AG04450 (cell line): ENCODE measurements around the gene CNIH1. TPM values are rescaled to one million over a fixed set of nuclear protein-coding genes. Genes with fewer than 3 reads are reported as not detected.

Experiments
- CTCF ChIA-PET: fragments of 300-600, 350-600 bp; formaldehyde crosslinking; extraction: SDS; loops from one replicate; lab custom pipeline; 2022; ENCODE audit warnings: antibody characterized with exemption, inconsistent platforms; lab: Charles Lee
- POLR2A ChIA-PET: fragments of 350-600 bp; formaldehyde crosslinking; extraction: SDS; loops from one replicate; lab custom pipeline; 2021; ENCODE audit warnings: antibody characterized with exemption, inconsistent platforms; lab: Yijun Ruan, JAX
- DNase-seq: peaks from one replicate; pipeline ENCODE4 v3.0.0-alpha.2; 2011; ENCODE audit warnings: low read depth, low spot score
- H3K27ac ChIP-seq: one replicate; pipeline ENCODE4 v1.5.1; 2012; ENCODE audit warnings: low read depth, low read length, control low read depth
- H3K27me3 ChIP-seq: one replicate; pipeline ENCODE4 v1.6.0; 2012; ENCODE audit warnings: low read length; ENCODE audit not compliant: control insufficient read depth, insufficient read depth
- H3K4me3 ChIP-seq: 2 replicates; pipeline ENCODE4 v1.5.1; 2011; ENCODE audit warnings: mild to moderate bottlenecking, low read depth, low read length, control low read depth
- H3K9me3 ChIP-seq: 2 replicates; pipeline ENCODE4 v1.5.1; 2012; ENCODE audit warnings: low read length; ENCODE audit not compliant: control insufficient read depth, insufficient read depth
- polyA plus RNA-seq: library from polyadenylated mRNA; depleted of rRNA; stranded (reverse); fragments of >200 nt; gene quantifications from 2 replicates; pipeline ENCODE4 v1.2.3, GENCODE V29; 2011
- TF ChIP-seq, protein P1 (sequence below): IDR thresholded peaks from 2 replicates; pipeline ENCODE4 v1.5.1; 2011; ENCODE audit warnings: low read depth, low read length, control low read depth, inconsistent platforms

CNIH1 gene
- polyA plus RNA-seq, 1 experiment: 254 TPM

DNA sequence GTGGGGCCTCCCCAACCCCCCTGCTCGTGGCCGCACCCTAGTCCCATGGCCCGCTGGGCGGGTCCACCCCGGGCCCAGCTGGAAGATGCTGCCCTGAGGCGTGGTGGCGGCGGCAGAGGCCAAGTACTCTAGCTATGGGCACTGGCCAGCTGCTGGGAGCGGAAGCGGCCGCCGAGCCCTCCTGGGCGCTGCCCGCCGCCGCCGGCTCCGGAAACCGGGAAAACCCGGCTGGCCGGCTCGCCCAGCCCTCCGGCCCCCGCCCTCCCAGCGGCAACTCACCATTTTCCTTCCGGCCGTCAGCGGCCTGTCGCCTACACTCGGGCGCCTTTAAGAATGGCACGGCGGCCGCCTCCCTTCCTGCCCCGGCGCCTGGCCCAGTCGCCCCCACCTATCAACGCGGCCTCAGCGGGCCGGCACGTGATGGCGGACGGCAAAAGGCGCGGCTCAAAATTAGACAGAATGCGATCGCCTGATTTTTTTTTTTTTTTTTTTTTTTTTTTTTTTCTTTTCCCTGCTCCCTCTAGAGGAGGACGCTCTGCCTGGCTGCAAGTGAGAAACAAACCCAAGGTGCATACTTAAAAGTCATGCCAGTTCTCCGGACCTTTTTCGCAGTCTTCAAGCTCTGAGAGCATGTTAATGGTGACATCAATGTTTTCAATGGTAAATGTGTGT is 47.6 kb upstream of the CNIH1 start, which contains the start of gene GMFB:
Gene GMFB, minus strand, starts transcription at position 335 of the 672 bp plus-strand sequence. Its CDS starts 53 bp downstream, at position 282.
- Histone ChIP-seq H3K27me3 (peaks cover 5% of the 10 kb centered on the region), H3K9me3 (no peaks in the 10 kb centered on the region), H3K4me3 (peak within 1 kb of the TSS; percentile 91), H3K27ac (peak within 1 kb of the TSS; percentile 93)
- TF ChIP-seq, protein P1, sequence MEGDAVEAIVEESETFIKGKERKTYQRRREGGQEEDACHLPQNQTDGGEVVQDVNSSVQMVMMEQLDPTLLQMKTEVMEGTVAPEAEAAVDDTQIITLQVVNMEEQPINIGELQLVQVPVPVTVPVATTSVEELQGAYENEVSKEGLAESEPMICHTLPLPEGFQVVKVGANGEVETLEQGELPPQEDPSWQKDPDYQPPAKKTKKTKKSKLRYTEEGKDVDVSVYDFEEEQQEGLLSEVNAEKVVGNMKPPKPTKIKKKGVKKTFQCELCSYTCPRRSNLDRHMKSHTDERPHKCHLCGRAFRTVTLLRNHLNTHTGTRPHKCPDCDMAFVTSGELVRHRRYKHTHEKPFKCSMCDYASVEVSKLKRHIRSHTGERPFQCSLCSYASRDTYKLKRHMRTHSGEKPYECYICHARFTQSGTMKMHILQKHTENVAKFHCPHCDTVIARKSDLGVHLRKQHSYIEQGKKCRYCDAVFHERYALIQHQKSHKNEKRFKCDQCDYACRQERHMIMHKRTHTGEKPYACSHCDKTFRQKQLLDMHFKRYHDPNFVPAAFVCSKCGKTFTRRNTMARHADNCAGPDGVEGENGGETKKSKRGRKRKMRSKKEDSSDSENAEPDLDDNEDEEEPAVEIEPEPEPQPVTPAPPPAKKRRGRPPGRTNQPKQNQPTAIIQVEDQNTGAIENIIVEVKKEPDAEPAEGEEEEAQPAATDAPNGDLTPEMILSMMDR: peak; percentile 67
- POLR2A ChIA-PET: interaction anchor here (0.5 to 1.7 kb wide), 9 partner anchors 14 to 592 kb away, joined by 3 to 12 read pairs (median 4); partner anchors contain the start of genes CDKN3 and CGRRF1
- CTCF ChIA-PET: interaction anchor here (0.6 to 3.5 kb wide), 7 partner anchors 9 to 486 kb away, joined by 3 to 20 read pairs (median 3); partner anchors contain the start of gene CGRRF1
- DNase-seq: peak; percentile 77

DNA sequence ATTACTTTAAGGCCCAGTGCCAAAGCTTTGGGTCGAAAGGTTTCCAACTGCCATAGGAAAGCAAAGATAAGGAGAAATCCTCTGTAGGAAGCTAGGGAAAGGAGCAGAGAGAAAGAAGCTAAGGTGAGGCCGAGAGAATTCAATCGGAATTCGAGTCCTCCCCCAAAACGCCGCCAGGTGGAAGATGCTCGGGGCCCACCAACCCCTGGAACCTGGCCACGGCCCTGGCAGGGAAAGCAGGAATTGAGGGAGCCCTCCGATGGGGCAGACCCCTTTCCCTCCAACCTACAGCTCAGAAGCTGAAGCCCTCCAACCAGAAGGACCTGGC is 47.1 kb upstream of the CNIH1 start:
- no peaks in the 10 kb centered on the region for H3K9me3 ChIP-seq
- CTCF ChIA-PET: interaction anchor here (1.0 to 3.5 kb wide), 4 partner anchors 9 to 203 kb away, joined by 3 to 20 read pairs (median 5); partner anchors contain the start of genes CGRRF1 and SAMD4A
- peak overlapping the region; percentile 93 for H3K27ac ChIP-seq
- H3K4me3 ChIP-seq: peak overlapping the region; percentile 91
- POLR2A ChIA-PET: interaction anchor here (0.5 to 1.7 kb wide), 7 partner anchors 14 to 116 kb away, joined by 3 to 12 read pairs (median 3); partner anchors contain the start of genes CDKN3 and CGRRF1
- peaks cover under 1% of the 10 kb centered on the region for H3K27me3 ChIP-seq
- DNase-seq: no peak
- TF ChIP-seq, protein P1: no peak

DNA sequence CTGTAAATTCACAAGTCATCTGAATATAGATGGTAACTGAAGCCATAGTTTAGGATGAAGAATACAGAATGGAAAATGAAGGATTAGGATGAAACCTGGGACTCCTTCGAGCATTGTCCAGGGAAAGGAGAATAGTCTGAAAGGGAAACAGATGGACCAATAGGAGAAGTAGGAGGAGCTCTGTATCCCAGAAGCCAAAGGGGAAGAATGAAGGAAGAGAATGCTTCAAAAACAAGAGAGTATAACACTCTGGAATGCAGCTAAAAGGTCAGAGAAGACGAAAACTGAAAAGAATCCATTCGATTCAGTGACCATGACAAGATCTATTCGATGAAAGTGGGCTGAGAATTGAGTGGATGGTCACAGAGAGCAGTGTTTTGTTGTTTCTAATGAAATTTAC is 46.6 kb upstream of the CNIH1 start:
- ChIA-PET CTCF (interaction anchor here (1.0 to 3.5 kb wide), 3 partner anchors 21 to 203 kb away, joined by 3 to 20 read pairs (median 7); partner anchors contain the start of genes CGRRF1 and SAMD4A), POLR2A (interaction anchor here (0.7 to 1.7 kb wide), 4 partner anchors 13 to 71 kb away, joined by 3 to 12 read pairs (median 6); partner anchors contain the start of gene CGRRF1)
- no peak for DNase-seq

DNA sequence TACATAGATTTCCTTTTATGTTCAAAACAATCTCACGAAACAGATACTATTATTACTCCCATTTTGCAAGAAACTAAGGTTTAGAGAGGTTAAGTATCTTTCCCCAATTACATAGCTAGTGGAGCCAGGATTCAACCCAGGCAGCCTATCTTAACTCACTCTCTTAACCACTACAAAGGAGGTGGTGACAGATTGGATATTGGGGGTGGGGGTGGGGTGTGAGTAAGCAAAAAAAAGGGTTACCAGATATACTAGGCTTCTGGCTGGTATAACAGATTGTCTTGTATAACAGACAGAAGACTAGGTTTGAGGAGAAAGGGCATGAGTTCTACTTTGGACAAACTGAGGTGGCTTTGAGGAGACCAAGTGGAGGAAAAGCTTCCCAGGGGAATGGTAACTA is 45.5 kb upstream of the CNIH1 start:
- Histone ChIP-seq H3K27ac (no peak overlapping the region), H3K27me3 (no peaks in the 10 kb centered on the region), H3K4me3 (no peak overlapping the region), H3K9me3 (no peaks in the 10 kb centered on the region)
- ChIA-PET CTCF (interaction anchor here (3.5 kb wide), 1 partner anchor 22 kb away, joined by 20 read pairs; the partner anchor contains the start of gene CGRRF1), POLR2A (no interaction called here)
- TF ChIP-seq, protein P1: no peak
- no peak for DNase-seq

More for the DNA sequence above, 46.6 kb upstream of the CNIH1 start:
- TF ChIP-seq, protein P1: no peak
- H3K27me3 ChIP-seq: no peaks in the 10 kb centered on the region
- H3K9me3 ChIP-seq: no peaks in the 10 kb centered on the region
- peak overlapping the region; percentile 93 for H3K27ac ChIP-seq
- peak overlapping the region; percentile 91 for H3K4me3 ChIP-seq

DNA sequence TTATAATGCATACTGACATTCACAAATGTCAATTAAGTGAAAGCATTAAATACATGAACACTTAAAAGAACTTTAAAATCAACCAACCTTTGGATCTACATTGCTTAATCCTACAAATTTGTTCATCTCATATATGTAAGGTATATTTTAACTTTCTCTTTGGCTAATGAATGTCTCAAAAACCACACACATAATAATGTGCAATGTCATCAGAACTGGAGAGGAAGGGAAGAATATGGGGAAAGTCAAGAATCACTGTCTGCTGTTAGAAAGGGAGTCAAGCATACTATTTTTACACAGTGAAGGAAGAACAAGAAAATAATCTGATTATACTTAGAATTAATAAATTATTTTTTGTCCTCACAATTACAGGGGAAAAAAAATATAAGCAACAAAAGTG is 42.7 kb upstream of the CNIH1 start:
- POLR2A ChIA-PET: no interaction called here
- Histone ChIP-seq H3K9me3 (no peaks in the 10 kb centered on the region), H3K27me3 (no peaks in the 10 kb centered on the region), H3K27ac (no peak overlapping the region), H3K4me3 (no peak overlapping the region)
- TF ChIP-seq, protein P1: no peak
- CTCF ChIA-PET: interaction anchor here (1.5 kb wide), 1 partner anchor 80 kb away, joined by 3 read pairs; no protein-coding TSS in a partner anchor
- DNase-seq: no peak
